Erythroblast (primary cell): ENCODE results near the gene HS3ST2.
A peak's percentile ranks its signal among the peaks of the same experiment; 100 is the strongest.

Source experiments
- DNase-seq, 2 experiments: peaks; one replicate each; lab custom pipeline; 2025; lab: John Stamatoyannopoulos, UW
- GATA1 ChIP-seq: IDR thresholded peaks from 2 replicates; pipeline ENCODE4 v1.6.1; 2011; ENCODE audit warnings: low read depth, mild to moderate bottlenecking, control low read depth, low read length, moderate library complexity
- POLR2A ChIP-seq: IDR thresholded peaks from 2 replicates; pipeline ENCODE4 v1.6.1; 2011; ENCODE audit warnings: mild to moderate bottlenecking, low read length

Gene HS3ST2

GRCh38 chr16:22813948-22814710, at the start of gene HS3ST2:
Gene HS3ST2, plus strand, starts transcription at chr16:22814162. Its CDS starts 449 bp downstream, at chr16:22814611.
- TF ChIP-seq POLR2A, result no peak
- TF ChIP-seq GATA1, result no peak
- DNase-seq, result peak; percentile 2 to 18

- DNase-seq, result no peak
- TF ChIP-seq POLR2A (no peak), GATA1 (no peak)
These were observed 49.2 kb upstream of the HS3ST2 start for GRCh38 chr16:22764662-22765327.

GRCh38 chr16:22765479-22765878, 48.5 kb upstream of the HS3ST2 start:
- DNase-seq, result no peak
- TF ChIP-seq GATA1 (no peak), POLR2A (no peak)

GRCh38 chr16:22770866-22771265, 43.1 kb upstream of the HS3ST2 start:
- TF ChIP-seq POLR2A (no peak), GATA1 (no peak)
- DNase-seq, result no peak

GRCh38 chr16:22771551-22771950, 42.4 kb upstream of the HS3ST2 start:
- TF ChIP-seq POLR2A (no peak), GATA1 (no peak)
- no peak for DNase-seq

GRCh38 chr16:22775220-22775922, 38.6 kb upstream of the HS3ST2 start:
- DNase-seq, result no peak
- TF ChIP-seq POLR2A (no peak), GATA1 (no peak)

GRCh38 chr16:22781480-22781879, 32.5 kb upstream of the HS3ST2 start:
- TF ChIP-seq POLR2A (no peak), GATA1 (no peak)
- DNase-seq, result no peak

- peak; percentile 3 to 11 for DNase-seq
- TF ChIP-seq POLR2A, result no peak
- TF ChIP-seq GATA1, result no peak
These were observed 31.6 kb upstream of the HS3ST2 start for GRCh38 chr16:22782314-22782713.

- DNase-seq, result no peak
- TF ChIP-seq GATA1 (no peak), POLR2A (no peak)
These were observed 29.2 kb upstream of the HS3ST2 start for GRCh38 chr16:22784690-22785214.

GRCh38 chr16:22785552-22785951, 28.4 kb upstream of the HS3ST2 start:
- no peak for TF ChIP-seq POLR2A
- no peak for TF ChIP-seq GATA1
- no peak for DNase-seq

GRCh38 chr16:22786284-22786683, 27.7 kb upstream of the HS3ST2 start:
- no peak for DNase-seq
- TF ChIP-seq POLR2A (no peak), GATA1 (no peak)

GRCh38 chr16:22786691-22787090, 27.3 kb upstream of the HS3ST2 start:
- DNase-seq, result no peak
- TF ChIP-seq POLR2A (no peak), GATA1 (no peak)

GRCh38 chr16:22787466-22788192, 26.3 kb upstream of the HS3ST2 start:
- TF ChIP-seq GATA1 (no peak), POLR2A (no peak)

More at GRCh38 chr16:22787466-22788192, 26.3 kb upstream of the HS3ST2 start:
- DNase-seq, result no peak
